Raji (cell line): Measurements from ENCODE around the gene TYSND1.

Experiments
- POLR2A ChIP-seq: IDR thresholded peaks from 2 replicates; pipeline ENCODE4 v1.6.1; 2011; ENCODE audit warnings: low read depth, low read length, control low read depth; ENCODE audit not compliant: insufficient read depth

TYSND1 gene

GRCh38 chr10:70125918-70126552 lies 20.5 kb downstream of the TYSND1 start:
- TF ChIP-seq POLR2A: no peak

GRCh38 chr10:70124918-70125317 lies 21.6 kb downstream of the TYSND1 start:
- no peak for TF ChIP-seq POLR2A

GRCh38 chr10:70124415-70124814 lies 22.1 kb downstream of the TYSND1 start:
- TF ChIP-seq POLR2A: no peak

DNA sequence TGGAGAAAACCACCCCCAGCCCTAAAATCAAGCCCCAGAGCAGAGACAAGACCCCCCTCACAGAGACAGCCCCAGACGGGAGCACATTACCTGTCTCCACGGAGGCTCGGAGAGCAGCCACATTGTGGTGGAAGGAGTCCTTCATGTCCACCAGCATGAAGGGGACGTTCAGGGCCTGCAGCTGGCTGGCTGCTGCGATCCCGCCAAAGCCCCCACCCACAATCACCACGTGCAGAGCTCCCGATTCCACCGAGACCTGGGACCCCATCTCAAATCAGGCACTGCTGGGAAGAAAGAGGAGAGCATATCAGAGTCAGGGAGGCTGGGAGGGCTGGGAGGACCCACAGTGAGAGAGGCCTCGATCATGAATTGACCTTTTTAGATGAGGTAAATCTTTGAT lies 22.7 kb downstream of the TYSND1 start:
- TF ChIP-seq POLR2A: no peak

DNA sequence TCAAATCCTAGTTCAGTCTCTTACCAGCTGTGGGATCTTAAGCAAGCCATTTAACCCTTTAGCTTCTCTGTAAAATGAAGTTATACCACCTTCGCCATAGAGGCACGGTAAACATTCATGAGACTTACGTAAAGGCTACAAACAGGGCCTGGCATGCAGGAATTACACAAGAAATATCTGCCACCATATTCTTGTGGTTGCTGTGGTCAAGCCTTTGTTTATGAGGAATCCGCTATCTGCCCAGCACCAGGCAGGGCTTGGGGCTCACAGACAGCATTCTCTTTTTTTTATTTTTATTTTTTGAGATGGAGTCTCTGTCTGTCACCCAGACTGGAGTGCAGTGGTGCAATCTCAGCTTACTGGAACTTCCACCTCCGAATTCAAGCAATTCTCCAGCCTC lies 23.8 kb downstream of the TYSND1 start:
- TF ChIP-seq POLR2A: no peak

- TF ChIP-seq POLR2A: no peak
Observed at GRCh38 chr10:70121281-70121949, 25.1 kb downstream of the TYSND1 start.

- no peak for TF ChIP-seq POLR2A
Observed at GRCh38 chr10:70120417-70120816, 26.1 kb downstream of the TYSND1 start.

DNA sequence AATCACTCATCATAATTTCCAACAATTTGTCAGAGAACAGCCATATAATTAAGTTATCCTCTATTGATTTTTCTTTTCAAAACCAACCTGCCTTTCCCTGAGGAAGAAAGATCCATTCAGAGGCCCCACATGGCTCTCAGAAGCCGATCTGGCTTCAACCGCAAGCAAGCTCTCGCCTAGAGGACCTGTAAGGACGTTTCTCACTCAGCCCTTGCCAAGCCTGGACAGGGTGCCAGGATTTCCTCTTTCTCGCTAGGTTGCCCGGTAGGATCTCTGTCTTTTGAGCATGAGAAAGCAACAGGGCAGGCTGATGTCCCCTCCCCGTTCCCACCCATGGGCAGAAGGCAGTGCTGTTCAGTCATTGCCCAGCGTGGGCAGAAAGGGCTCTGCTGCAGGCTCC lies 26.9 kb downstream of the TYSND1 start:
- no peak for TF ChIP-seq POLR2A

DNA sequence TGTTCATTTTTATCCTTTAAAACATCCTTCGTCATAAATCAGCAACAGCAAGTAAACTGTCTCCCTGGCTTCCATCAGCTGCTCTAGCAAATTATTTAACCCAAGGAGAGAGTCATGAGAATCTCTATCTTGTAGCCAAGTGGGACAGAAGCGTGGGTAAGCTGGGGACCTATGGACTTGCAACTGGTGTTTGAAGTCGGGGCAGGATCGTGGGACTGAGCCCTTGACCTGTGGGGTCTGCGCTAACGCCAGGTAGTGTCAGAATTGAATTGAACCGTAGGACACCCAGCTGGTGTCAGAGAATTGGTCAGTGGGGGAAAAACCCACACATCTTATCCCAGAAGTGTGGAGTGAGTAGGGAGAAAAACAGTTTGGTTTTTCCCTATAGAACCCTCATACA lies 27.3 kb downstream of the TYSND1 start:
- no peak for TF ChIP-seq POLR2A

DNA sequence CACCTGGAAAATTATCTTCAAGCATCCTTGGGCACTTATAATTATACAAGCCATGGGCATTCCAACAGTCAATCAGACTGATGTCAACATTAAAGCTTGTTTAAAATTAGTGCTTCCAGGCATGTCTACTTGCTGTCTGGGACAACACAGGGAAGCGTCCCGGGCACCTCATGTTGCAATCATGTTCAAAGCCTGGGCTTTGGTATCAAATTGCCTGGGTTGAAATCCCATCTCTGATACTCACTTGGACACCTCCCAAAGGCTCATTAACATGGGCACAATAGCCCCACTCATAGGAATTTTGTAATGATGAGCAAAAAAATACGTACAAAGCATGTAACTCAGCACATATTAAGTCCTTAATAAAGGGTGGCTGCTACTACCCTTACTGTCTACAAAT lies 28.3 kb downstream of the TYSND1 start:
- TF ChIP-seq POLR2A: no peak

DNA sequence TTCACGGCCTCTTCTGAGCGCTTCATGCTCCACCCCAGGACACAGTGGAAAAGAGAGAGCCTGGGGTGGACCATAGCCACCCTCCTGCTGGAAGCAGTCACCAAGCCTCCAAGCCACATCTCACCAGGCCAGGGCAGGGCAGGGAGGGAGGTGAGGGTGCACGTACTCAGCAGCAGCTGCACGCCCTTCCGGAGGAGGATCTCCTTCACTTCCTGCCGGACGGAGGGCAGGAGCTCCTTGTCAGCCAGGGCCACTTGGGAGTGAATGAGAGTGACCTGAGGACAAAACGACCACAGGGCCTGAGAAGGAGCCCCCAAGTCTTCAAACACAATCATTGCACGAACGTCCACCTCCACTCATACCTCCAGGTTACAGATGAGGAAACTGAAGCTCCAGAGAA lies 28.9 kb downstream of the TYSND1 start:
- TF ChIP-seq POLR2A: no peak

GRCh38 chr10:70115948-70116682 lies 30.4 kb downstream of the TYSND1 start:
- TF ChIP-seq POLR2A: no peak

DNA sequence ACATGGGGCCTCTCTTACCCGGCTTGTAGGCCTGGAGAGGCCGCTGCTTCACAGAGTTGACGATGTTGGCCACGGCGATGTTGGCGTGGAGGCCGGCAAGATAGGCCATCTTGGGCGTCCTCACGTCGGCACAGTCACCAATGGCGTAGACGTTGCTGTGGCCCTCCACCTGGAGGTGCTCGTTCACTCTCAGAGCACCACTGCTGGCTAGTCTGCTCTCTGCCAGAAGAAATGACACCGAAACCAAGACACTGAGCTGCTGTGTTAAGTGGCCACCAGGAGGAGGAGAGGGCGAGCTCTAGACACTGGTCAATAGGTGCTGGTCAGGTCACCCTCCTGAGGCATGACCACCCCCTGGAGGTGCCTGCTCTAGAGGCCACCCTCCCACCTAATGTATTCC lies 31.6 kb downstream of the TYSND1 start:
- no peak for TF ChIP-seq POLR2A

DNA sequence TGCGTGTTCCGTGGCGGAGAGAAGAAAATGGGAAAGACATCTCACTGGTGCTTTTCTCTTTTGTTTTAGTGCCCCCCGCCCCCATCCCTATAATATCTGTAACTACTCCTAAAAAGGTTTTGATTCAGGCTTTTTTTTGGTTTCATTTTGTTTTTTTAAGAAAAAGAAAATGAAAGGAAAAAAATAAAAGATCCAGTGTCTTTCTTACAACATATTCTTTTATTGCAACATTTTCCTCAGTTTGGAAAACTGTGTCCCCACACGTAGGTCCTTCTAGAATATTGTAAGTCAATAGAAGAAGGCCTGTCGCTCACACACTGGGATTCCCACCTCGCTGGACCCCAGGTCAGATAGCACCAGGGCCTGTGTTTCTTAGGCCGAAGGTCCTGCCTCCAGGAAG lies 34.4 kb downstream of the TYSND1 start:
- TF ChIP-seq POLR2A: no peak

DNA sequence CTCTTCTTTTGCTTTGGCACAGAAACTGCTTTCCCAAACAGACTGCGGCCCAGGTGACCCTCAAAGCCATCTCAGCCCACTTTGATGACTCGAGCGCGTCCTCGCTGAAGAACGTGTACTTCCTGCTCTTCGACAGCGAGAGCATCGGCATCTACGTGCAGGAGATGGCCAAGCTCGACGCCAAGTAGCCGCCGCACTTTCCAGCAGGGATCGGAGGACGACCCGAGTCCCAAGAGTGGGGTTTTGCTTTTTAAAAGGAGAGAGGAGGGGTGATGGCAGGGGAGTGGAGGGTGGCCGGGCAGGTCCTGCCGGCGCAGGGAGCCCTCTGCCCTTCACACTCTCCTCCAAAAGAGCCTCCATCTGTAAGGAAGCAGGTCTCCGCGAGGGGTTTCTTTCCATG lies 35.0 kb downstream of the TYSND1 start:
- TF ChIP-seq POLR2A: no peak

- TF ChIP-seq POLR2A: no peak
Observed at GRCh38 chr10:70109064-70109729, 37.3 kb downstream of the TYSND1 start.
